IMR-90 (cell line): Measurements from ENCODE around the gene ZSCAN23.

ENCODE experiments used
- BHLHE40 ChIP-seq: fragments of 150-350 bp; IDR thresholded peaks from 2 replicates; pipeline ENCODE4 v1.6.1; 2016; ENCODE audit warnings: mild to moderate bottlenecking, low read depth, low read length
- CEBPB ChIP-seq: IDR thresholded peaks from 2 replicates; pipeline ENCODE4 v1.6.1; 2012; ENCODE audit warnings: low read depth, low read length, improper control_type of control experiment
- CTCF ChIP-seq: conservative IDR thresholded peaks from 2 replicates; pipeline ENCODE4 v1.5.1; 2012; ENCODE audit warnings: mild to moderate bottlenecking, low read depth, low read length, improper control_type of control experiment
- FOS ChIP-seq: fragments of 150-350 bp; IDR thresholded peaks from 2 replicates; pipeline ENCODE4 v1.6.1; 2016; ENCODE audit warnings: low read depth, low read length
- MAFK ChIP-seq: IDR thresholded peaks from 2 replicates; pipeline ENCODE4 v1.6.1; 2012; ENCODE audit warnings: low read depth, low read length, improper control_type of control experiment
- MXI1 ChIP-seq: IDR thresholded peaks from 2 replicates; pipeline ENCODE4 v1.6.1; 2012; ENCODE audit warnings: low read depth, mild to moderate bottlenecking, low read length, moderate library complexity, borderline replicate concordance
- POLR2A ChIP-seq: IDR thresholded peaks from 2 replicates; pipeline ENCODE4 v1.6.1; 2012; ENCODE audit warnings: mild to moderate bottlenecking, low read depth, low read length
- RCOR1 ChIP-seq: IDR thresholded peaks from 2 replicates; pipeline ENCODE4 v1.6.1; 2012; ENCODE audit warnings: mild to moderate bottlenecking, low read length, improper control_type of control experiment; ENCODE audit not compliant: insufficient replicate concordance
- SMC3 ChIP-seq: fragments of 150-350 bp; IDR thresholded peaks from 2 replicates; pipeline ENCODE4 v1.6.1; 2016; ENCODE audit warnings: low read depth, mild to moderate bottlenecking, antibody characterized with exemption, low read length, moderate library complexity

GRCh38 chr6:28425944-28426541, 17.2 kb downstream of the ZSCAN23 start:
- TF ChIP-seq CEBPB (no peak), RCOR1 (no peak), SMC3 (no peak), MXI1 (no peak), CTCF (no peak), MAFK (no peak), BHLHE40 (no peak), FOS (no peak), POLR2A (no peak)
